GM19372 (cell line): ENCODE data around the gene PLA2G10.
"Not testable (repeated sequence)": the region's sequence is repeated elsewhere in the genome, so short reads cannot be mapped to it uniquely, and the experiment has no call there.

Experiments
- ATAC-seq: cut with Tn5 transposase; IDR thresholded peaks from one replicate; pipeline ENCODE4 v1.9.1; 2021; ENCODE audit warnings: mild to moderate bottlenecking, low read depth, moderate library complexity; ENCODE audit not compliant: unreplicated experiment

PLA2G10 gene

DNA sequence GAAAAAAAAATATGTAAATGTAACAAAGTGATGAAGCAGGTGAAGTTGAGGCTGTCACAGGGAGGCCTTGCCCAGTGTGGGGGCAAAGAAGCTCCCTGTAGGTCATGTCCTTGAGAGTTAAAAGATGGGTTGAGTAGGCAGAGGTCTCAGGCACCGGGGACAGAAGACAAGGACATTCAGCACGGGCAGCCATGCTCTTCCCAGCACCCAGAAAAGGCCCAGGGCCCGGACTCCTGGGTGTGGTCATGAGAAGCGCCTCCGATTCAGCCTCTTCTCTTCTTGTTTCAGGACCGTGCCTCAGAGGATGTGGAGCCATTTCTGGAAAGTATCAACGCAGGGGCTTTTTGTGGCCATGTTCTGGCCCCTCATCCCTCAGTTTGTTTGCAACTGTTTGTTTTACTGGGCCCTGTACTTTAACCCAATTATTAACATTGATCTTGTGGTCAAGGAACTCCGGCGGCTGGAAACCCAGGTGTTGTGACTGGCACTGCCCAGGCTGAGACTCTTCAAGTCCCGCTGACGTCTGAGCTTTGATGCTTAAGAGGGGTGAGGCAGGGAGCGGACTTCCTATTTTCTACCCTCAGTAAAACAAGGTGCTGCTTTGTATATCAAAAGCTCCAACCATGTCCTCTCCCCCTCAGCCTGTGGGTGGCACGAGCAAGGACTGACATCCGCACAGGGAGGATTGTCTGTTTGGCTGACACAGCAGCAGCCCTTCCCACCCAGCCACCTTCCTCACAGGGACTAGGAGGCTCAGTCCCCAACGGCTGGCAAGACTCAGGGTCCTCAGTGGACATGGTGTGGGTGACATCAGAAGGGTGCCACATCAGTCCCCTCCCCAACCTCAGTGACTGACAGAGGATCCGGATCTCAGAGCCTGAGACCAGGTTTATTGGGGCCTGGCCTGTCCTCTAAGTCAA is 26.5 kb downstream of the PLA2G10 start:
- no peak for ATAC-seq

- no peak for ATAC-seq
These were observed 36.0 kb downstream of the PLA2G10 start for GRCh38 chr16:14658063-14658462.

DNA sequence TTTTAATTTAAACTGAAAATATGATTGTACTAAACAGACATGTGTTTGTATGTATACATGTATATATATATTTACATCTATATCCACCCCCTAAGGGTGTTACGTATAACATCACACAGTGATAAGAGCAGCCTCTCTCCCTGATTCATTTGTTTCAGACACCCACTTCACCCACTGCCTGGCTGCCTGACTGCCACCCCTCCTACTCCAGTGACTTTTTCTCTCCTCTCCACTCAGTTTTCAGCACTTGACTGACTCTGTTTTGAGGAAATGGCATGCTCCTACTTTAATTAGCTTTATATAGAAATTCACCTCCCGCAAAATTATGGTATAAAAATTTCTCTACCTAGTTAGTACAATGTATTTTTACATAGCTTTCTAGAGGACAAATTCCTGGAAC is 41.4 kb downstream of the PLA2G10 start:
- no peak for ATAC-seq

GRCh38 chr16:14650629-14651028 is 43.5 kb downstream of the PLA2G10 start:
- ATAC-seq: no peak

GRCh38 chr16:14649816-14650215 is 44.3 kb downstream of the PLA2G10 start:
- ATAC-seq: no peak

- no peak for ATAC-seq
These were observed 52.2 kb downstream of the PLA2G10 start for GRCh38 chr16:14641926-14642325.

GRCh38 chr16:14641206-14641605 is 52.9 kb downstream of the PLA2G10 start:
- no peak for ATAC-seq

DNA sequence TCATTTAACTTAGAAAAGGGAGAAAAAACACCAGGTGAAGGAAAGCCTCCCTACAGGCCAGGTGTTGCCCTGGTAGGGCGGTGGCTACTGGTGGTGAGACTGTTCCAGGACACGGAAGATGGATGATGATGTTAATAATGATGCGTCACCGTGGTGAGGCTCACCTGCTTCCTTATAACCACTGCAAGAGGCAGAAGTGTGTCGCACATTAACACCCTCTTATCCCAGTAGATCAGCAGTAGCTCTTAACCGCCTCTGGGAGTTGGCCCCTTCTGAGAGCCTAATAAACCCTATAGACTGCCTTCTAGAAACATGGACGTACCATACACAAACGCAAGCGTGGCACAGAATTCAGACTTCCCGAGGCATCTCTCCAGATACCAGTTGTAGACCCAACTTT is 53.6 kb downstream of the PLA2G10 start:
- ATAC-seq: no peak

GRCh38 chr16:14636951-14637240 is 57.2 kb downstream of the PLA2G10 start:
- ATAC-seq: not testable (repeated sequence)

- not testable (repeated sequence) for ATAC-seq
These were observed 57.7 kb downstream of the PLA2G10 start for GRCh38 chr16:14636179-14636950.

DNA sequence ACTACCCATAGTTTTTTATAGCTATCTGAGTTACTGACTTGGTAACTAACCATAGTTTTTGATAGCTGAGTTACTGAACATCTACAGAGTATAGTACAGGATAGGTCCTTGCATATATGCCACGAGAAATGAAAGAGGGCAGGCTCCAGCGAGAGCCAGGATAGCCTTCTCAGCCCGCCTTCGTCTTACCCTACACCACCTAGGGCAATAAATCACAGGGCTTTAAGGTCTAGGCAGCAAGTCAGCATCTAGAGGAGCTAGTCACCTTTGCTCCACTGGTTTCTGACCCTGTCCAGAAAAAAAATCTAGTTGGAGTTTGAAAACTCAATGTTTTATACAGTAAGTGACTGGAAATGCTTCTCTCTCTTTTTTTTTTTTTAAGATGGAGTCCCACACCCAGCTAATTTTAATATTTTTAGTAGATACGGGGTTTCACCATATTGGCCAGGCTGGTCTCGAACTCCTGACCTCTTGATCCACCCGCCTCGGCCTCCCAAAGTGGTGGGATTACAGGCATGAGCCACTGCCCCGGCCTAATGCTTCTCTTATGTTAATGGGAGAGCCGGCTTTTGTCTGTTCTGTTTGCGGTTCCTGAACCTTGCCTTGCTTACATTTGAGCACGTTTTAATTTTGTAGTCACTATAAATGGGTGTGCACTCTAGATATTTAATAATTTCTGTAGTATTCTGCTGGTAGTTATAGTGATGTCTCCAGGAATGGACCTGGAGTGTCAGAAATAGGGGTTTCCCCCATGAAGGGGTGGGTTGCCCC is 58.5 kb downstream of the PLA2G10 start:
- ATAC-seq: no peak

- no peak for ATAC-seq
These were observed 59.8 kb downstream of the PLA2G10 start for GRCh38 chr16:14634389-14634725.

DNA sequence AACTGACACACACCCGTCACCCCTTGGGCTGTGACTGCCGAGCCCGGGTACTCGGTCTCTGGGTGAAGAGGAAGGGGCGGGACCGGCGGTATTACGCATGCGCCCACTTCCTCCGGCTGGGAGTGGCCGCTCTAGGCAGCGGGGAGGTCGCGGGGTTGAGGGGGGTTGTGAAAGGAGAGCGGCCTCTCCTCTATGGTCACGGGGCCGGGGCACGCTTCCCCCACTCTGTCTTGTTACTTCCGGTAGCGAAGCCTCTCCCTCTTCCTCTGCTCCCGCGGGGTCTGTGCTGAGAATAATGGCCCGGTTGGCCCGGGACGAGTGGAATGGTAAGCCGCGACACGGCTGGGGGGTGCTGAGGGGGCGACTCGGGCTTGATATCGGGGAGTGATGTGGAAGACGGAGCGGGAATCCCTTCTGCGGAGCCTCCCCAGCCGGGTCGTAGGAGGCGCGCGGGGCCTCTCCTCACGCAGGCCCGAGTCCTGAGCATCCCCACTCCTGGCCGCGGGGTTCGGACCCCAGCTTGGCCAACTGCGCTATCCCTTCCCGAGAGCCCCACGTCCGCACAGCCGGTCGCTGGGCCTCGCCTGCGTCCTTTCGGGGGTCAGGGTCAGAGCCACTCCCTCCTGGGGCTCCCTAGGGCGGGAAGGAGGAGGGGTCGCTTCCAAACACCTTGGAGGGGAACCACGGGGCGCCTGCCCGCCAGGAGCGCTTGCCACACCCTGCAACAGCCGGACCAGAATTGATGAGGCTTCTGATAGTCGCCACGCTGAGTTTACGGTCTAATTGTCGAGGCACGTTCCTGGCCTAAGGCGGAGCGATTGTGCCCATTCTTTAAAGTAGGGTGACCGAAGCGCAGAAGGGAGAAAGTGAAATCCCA is 61.2 kb downstream of the PLA2G10 start, which contains the start of gene BFAR:
Gene BFAR (plus strand): TSS at position 259 of the 877 bp plus-strand sequence. CDS start 11,396 bp downstream, outside the sequence.
- ATAC-seq: peak; percentile 66

DNA sequence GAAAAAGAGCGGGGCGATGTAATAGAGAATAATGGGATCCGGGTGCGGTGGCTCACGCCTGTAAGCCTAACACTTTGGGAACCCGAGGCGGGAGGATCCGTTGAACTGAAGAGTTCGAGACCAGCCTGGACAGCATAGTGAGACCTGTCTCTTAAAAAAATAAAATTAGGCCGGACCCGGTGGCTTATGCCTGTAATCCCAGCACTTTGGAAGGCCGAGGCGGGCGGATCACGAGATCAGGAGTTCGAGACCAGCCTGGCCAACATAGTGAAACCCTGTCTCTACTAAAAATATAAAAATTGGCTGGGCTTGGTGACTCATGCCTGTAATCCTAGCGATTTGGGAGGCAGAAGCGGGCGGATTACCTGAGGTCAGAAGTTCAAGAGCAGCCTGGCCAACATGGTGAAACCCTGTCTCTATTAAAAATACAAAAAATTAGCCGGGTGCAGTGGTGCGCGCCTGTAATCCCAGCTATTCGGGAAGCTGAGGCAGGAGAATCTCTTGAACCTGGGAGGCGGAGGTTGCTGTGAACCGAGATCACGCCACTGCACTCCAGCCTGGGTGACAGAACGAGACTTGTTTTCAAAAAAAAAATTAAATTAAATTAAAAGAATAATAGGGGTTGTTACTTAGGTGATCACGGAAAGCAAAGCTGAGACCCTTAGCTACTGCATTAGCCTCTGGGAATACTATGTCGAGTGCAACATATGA is 63.3 kb downstream of the PLA2G10 start:
- ATAC-seq: not testable (repeated sequence)

- ATAC-seq: peak; percentile 51
These were observed 64.0 kb downstream of the PLA2G10 start, which contains the start of gene PARN for GRCh38 chr16:14629919-14630619. Gene PARN, minus strand, starts transcription at chr16:14630260. Its CDS starts 135 bp downstream, at chr16:14630125.

GRCh38 chr16:14629612-14629918 is 64.5 kb downstream of the PLA2G10 start:
- peak; percentile 1 for ATAC-seq

- ATAC-seq: no peak
These were observed 65.1 kb downstream of the PLA2G10 start for GRCh38 chr16:14628806-14629611.

DNA sequence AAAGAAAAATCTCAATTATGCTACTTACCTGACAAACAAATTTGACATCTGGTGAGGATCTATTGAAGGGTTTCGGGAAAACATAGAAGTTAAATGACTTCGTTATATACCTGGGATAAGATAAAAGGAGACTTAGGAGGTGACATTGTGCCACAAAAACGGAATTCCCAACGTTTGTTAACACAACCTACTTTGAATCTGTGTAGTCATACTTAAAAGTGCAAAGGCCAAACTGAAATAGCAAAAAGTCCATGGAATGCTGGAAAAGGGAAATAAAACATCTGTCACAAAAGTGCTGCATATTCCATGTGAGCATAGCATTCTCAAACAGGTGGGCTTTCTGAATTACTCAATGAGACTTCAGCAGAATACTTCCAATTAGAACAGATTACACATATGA is 67.0 kb downstream of the PLA2G10 start:
- no peak for ATAC-seq
